Adrenal gland (tissue), 12 donors: Measurements from ENCODE around the gene ABCG1. TPM values are rescaled to one million over a fixed set of nuclear protein-coding genes. Genes with fewer than 3 reads are reported as not detected.
A peak's percentile ranks its signal among the peaks of the same experiment; 100 is the strongest.

Experiments used
- DNase-seq, 7 donors: peaks; one replicate each; pipeline ENCODE4 v3.0.0-alpha.2; 2019 to 2020
- H3K27ac ChIP-seq, 5 donors: fragments of 200-600 bp; sonication (generic) in 4 of 5; 1 replicate in 3 of 5; 2 replicates in 2 of 5; pipeline versions ENCODE4 v1.5.1 to v1.8.0; 2016 to 2020; ENCODE audit warnings: mild to moderate bottlenecking in 1 of 5
- H3K27me3 ChIP-seq: fragments of 200-600 bp; 2 replicates; pipeline ENCODE4 v1.8.0; 2021
- H3K36me3 ChIP-seq, 2 donors: fragments of 200-600 bp; replicated peaks in 1 of 2; 1 replicate in 1 of 2; 2 replicates in 1 of 2; pipeline versions ENCODE4 v1.5.1 to v1.8.0; 2018 to 2022
- H3K4me1 ChIP-seq, 2 donors: fragments of 200-600 bp; replicated peaks in 1 of 2; 1 replicate in 1 of 2; 2 replicates in 1 of 2; pipeline versions ENCODE4 v1.5.1 to v1.8.0; 2018 to 2021
- H3K4me3 ChIP-seq, 4 donors: fragments of 200-600 bp; sonication (generic) in 3 of 4; one replicate each; pipeline ENCODE4 v1.5.1; 2016 to 2018
- H3K9me3 ChIP-seq, 3 donors: fragments of 200-600 bp; sonication (generic) in 1 of 3; replicated peaks in 1 of 3; 1 replicate in 2 of 3; 2 replicates in 1 of 3; pipeline versions ENCODE4 v1.5.1 to v1.8.0; 2016 to 2021
- CTCF ChIP-seq, 6 experiments: fragments of 450-650 bp in 4 of 6; fragments of 200-600 bp in 2 of 6; sonication (generic) in 1 of 6; IDR thresholded peaks; 1 replicate in 5 of 6; 2 replicates in 1 of 6; pipeline versions ENCODE4 v1.5.1 to v1.8.0; 2016 to 2021; ENCODE audit warnings: antibody characterized with exemption in 6 of 6, mild to moderate bottlenecking in 2 of 6, moderate library complexity in 1 of 6
- POLR2A ChIP-seq, 2 donors: fragments of 450-650 bp; IDR thresholded peaks; one replicate each; pipeline ENCODE4 v1.6.1; 2017; ENCODE audit warnings: antibody characterized with exemption in 2 of 2, mild to moderate bottlenecking in 2 of 2, moderate library complexity in 1 of 2
- WGBS, 4 donors: extraction: QIAGEN DNeasy Blood & Tissue Kit in 2 of 4; methylation state at CpG; one replicate each; pipeline versions ENCODE4 v1.1.5 to v1.1.7; 2013 to 2017; 5-methylcytosine and 5-hydroxymethylcytosine counted together
- intact Hi-C, 2 donors: fragments of 100-400 bp; cut with DNase I; formaldehyde crosslinking; loops; one replicate each; pipeline versions ENCODE4 v1.14.1 to v1.15.0; 2022 to 2023
- polyA plus RNA-seq, 3 donors: library from polyadenylated mRNA; stranded (reverse); fragments of 200-250 nt in 2 of 3; fragments of 350-450 nt in 1 of 3; fragmentation: Illumina TruSeq in 1 of 3; extraction: RNeasy Lipid Tissue Mini Kit (QIAGEN cat#74804) in 1 of 3; gene quantifications; one replicate each; pipeline ENCODE4 v1.2.3, GENCODE V29; 2013 to 2014
- total RNA-seq, 9 donors: library from RNA; depleted of rRNA in 4 of 9; stranded (reverse); fragments of >200 nt in 4 of 9; fragments of 120-200 nt in 1 of 9; fragmentation: NEBNext Ultra II Directional in 1 of 9; extraction: Animal tissue kit (Norgen Biotek cat#: 25700) in 1 of 9; gene quantifications; one replicate each; pipeline versions ENCODE4 v1.1.0 to v1.2.4, GENCODE V29; 2013 to 2023
- donor health status: healthy with polysubstance abuse.
- donor health status: Bipolar disorder and iron deficiency.
- donor health status: DM: yes; HTN: yes; CAD: no.
- donor health status: DM: no; HTN: no; CAD: no.
- donor health status: DM: no; HTN: no; CAD: no.
- donor health status: DM: yes; HTN: yes; CAD: no.

The ABCG1 gene
- total and polyA plus RNA-seq, 12 donors = 23.2 to 136 (median 67.9) TPM

GRCh38 chr21:42343101-42343500 is 124.2 kb downstream of the ABCG1 start:
- TF ChIP-seq POLR2A (IDR thresholded peaks at IDR 0.05) = no peak
- TF ChIP-seq CTCF (IDR thresholded peaks at IDR 0.05) = no peak
- Histone ChIP-seq H3K27ac (no peak overlapping the region), H3K9me3 (no peaks in the 10 kb centered on the region), H3K4me3 (no peak overlapping the region), H3K27me3 (no peaks in the 10 kb centered on the region), H3K36me3 (no peaks in the 10 kb centered on the region), H3K4me1 (no peaks in the 10 kb centered on the region)
- intact Hi-C loops = no loop called here
- peak in 1 of 7 donors; percentile 2 for DNase-seq
- 73 to 82% (median 76%) methylated on average over 7 to 10 of the region's 10 CpGs for WGBS, 4 donors

GRCh38 chr21:42343556-42343955 is 124.6 kb downstream of the ABCG1 start:
- TF ChIP-seq CTCF (IDR thresholded peaks at IDR 0.05) (no peak), POLR2A (IDR thresholded peaks at IDR 0.05) (no peak)
- intact Hi-C loops = no loop called here
- Histone ChIP-seq H3K9me3 (no peaks in the 10 kb centered on the region), H3K4me3 (no peak overlapping the region), H3K4me1 (no peaks in the 10 kb centered on the region), H3K36me3 (no peaks in the 10 kb centered on the region), H3K27me3 (no peaks in the 10 kb centered on the region), H3K27ac (no peak overlapping the region)
- 82 to 88% (median 85%) methylated on average over 6 of the region's 6 CpGs for WGBS, 4 donors
- DNase-seq = peak in 2 of 7 donors; percentile 9 to 34

- 71 to 89% (median 84%) methylated on average over 9 to 11 of the region's 11 CpGs for WGBS, 4 donors
- Histone ChIP-seq H3K9me3 (no peaks in the 10 kb centered on the region), H3K36me3 (no peaks in the 10 kb centered on the region), H3K27me3 (no peaks in the 10 kb centered on the region), H3K4me1 (no peaks in the 10 kb centered on the region), H3K27ac (no peak overlapping the region), H3K4me3 (no peak overlapping the region)
- TF ChIP-seq POLR2A (IDR thresholded peaks at IDR 0.05) = no peak
- TF ChIP-seq CTCF (IDR thresholded peaks at IDR 0.05) = no peak
- DNase-seq = peak in 2 of 7 donors; percentile 12 to 15
- intact Hi-C loops = no loop called here
Measured at GRCh38 chr21:42343963-42344510, 125.1 kb downstream of the ABCG1 start.

GRCh38 chr21:42344631-42345030 is 125.7 kb downstream of the ABCG1 start:
- no peaks in the 10 kb centered on the region for H3K9me3 ChIP-seq
- DNase-seq = no peak
- intact Hi-C loops = no loop called here
- WGBS, 4 donors = 61 to 80% (median 70%) methylated on average over 4 of the region's 4 CpGs
- TF ChIP-seq POLR2A (IDR thresholded peaks at IDR 0.05) (no peak), CTCF (IDR thresholded peaks at IDR 0.05) (no peak)
- H3K27me3 ChIP-seq = no peaks in the 10 kb centered on the region
- no peak overlapping the region for H3K27ac ChIP-seq
- no peaks in the 10 kb centered on the region for H3K36me3 ChIP-seq
- H3K4me1 ChIP-seq = no peaks in the 10 kb centered on the region
- H3K4me3 ChIP-seq = no peak overlapping the region
